AG09309 (cell line): ENCODE measurements around the gene F7.

Experiments
- DNase-seq: peaks from one replicate; pipeline ENCODE4 v3.0.0-alpha.2; 2010; ENCODE audit warnings: low read depth
- H3K4me3 ChIP-seq: 2 replicates; pipeline ENCODE4 v1.5.1; 2011; ENCODE audit warnings: mild to moderate bottlenecking, low read depth, low read length, moderate library complexity; ENCODE audit not compliant: control insufficient read depth
- CTCF ChIP-seq: IDR thresholded peaks from 2 replicates; pipeline ENCODE4 v1.5.1; 2011; ENCODE audit warnings: mild to moderate bottlenecking, low read depth, low read length, inconsistent platforms; ENCODE audit not compliant: insufficient read depth, control insufficient read depth; ENCODE audit errors: missing control alignments

The F7 gene

DNA sequence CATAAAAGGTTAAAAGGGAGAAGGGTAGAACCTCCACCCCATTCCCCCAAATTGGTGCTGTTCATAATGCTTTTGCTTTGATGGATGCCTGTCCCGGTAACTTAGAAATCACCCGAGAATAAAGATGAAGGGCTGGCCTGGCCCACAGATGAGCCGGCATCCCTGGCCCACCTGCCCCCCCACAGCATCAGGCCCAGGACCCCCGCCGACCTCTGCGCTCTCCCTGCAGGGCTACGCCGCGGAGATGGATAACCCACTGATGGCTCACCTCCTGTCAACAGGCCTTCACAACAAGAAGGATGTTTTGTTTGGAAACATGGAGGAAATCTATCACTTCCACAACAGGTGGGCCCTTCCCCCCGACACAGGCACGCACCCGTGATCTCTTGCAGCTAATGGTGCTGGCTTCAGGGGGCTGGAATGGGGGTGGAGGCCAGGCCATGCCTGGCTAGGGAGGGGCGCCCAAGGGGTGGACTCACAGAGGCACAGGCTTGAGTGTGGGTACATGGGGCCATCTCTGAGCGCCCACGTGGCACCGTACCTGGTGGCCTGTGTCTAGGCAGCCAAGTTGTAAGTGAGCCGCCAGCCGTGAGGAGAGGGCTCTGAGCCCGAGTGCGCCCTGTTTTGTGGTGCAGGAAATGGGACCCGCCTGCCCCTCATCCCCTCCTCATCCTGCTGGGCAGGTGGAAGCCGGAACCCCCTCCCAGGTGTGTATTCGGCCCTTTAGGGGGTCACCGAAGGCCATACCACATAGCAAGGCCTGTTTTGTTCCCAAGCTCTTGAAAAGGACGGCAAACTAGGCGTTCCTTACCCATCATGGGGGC lies 23.2 kb upstream of the F7 start:
- no peak for DNase-seq
- TF ChIP-seq CTCF, result no peak
- no peak overlapping the region for H3K4me3 ChIP-seq

- no peak overlapping the region for H3K4me3 ChIP-seq
- TF ChIP-seq CTCF, result no peak
- no peak for DNase-seq
Measured at GRCh38 chr13:113083022-113083373, 22.6 kb upstream of the F7 start.

- TF ChIP-seq CTCF, result no peak
- no peak for DNase-seq
- no peak overlapping the region for H3K4me3 ChIP-seq
Measured at GRCh38 chr13:113083402-113084061, 22.1 kb upstream of the F7 start.

DNA sequence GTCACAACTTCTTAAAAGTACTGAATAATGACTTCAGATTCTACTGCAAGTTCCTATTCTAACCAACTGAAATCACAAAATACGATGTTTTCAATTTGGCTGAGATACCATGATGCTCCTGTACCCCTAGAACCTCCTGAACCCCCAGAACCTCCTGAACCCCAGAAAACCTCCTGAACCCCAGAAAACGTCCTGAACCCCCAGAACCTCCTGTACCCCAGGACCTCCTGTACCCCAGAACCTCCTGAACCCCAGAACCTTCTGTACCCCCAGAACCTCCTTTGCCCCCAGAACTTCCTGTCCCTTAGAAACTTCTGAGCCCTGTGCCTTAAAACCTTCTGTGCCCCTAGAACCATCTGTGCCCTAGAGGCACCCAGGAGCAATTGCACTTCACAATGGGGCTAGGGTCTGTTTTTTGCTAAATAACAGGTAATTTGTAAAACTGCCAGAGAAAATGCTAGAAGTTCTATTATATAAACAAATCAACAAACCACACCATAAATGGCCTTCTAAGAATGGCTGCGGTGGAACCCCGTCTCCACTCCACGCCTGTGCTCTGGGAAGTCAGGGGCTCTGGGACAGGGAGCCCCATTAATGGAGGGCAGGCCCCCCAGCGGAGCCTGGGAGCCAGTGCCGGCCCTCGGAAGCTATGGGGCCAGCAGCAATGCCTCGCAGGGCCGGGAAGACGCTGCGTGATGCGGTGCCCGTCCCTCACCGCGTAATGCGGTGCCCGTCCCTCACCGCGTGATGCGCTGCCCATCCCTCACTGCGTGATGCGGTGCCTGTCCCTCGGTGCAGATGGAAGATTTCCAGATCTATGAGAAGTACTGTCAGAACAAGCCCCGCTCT lies 21.3 kb upstream of the F7 start:
- DNase-seq, result no peak
- H3K4me3 ChIP-seq, result no peak overlapping the region
- no peak for TF ChIP-seq CTCF

GRCh38 chr13:113084943-113085540 lies 20.5 kb upstream of the F7 start:
- DNase-seq, result no peak
- no peak overlapping the region for H3K4me3 ChIP-seq
- TF ChIP-seq CTCF, result no peak

DNA sequence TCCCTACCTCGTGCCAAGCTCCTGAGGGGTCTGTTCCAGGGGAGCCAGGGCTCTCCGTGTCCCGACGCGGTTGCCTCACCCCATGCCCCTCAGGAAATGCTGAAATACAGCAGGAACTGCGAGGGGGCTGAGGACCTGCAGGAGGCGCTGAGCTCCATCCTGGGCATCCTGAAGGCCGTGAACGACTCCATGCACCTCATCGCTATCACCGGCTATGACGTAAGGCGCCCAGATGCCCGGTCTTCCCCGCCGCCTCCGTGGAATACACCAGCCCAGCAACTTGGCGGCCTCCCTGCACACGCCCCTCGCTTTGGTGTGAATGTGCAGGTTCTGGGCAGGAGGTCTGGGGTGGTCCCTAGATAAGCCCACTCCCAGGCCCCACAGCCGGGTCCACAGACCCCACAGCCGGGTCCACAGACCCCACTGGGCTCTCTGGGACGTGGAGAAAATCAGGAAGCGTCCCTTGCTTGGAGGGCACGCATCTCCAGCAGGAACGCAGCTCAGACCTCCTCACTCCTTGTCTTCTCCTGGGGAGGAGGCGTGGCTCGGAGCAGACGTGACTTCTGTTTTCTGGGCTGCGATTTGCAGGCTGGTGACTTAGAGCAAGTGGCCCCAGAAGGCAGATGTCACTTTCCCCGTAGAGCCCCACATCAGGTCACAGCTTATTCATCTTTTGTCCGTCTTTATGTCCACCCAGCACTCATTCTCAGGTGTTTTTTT lies 19.4 kb upstream of the F7 start:
- TF ChIP-seq CTCF, result no peak
- DNase-seq, result no peak
- no peak overlapping the region for H3K4me3 ChIP-seq
